HG03064 (cell line): ENCODE data around the gene INPP4B.

Source experiments
- ATAC-seq: cut with Tn5 transposase; IDR thresholded peaks from one replicate; pipeline ENCODE4 v1.9.1; 2021; ENCODE audit warnings: low read depth; ENCODE audit not compliant: unreplicated experiment

Gene INPP4B

GRCh38 chr4:142846108-142846728 lies at the start of gene INPP4B:
Gene INPP4B, minus strand, starts transcription at chr4:142846301.
- peak; percentile 19 for ATAC-seq

DNA sequence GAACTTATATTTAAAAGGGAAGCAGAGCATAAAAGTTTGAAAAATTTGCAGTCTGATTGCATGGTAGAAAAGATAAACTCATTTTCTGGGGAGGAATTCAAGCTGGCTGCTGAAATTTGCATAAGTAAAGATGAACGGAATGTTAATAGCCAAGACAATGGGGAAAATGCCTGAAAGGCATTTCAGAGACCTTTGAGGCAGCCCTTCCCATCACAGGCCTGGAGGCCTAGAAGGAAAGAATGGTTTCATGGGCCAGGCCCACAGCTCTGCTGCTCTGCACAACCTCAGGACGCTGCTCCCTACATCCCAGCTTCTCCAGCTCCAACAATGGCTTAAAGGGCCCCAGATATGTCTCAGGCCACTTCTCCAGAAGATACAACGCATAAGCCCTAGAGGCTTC lies 46.9 kb upstream of the INPP4B start:
- ATAC-seq: no peak

DNA sequence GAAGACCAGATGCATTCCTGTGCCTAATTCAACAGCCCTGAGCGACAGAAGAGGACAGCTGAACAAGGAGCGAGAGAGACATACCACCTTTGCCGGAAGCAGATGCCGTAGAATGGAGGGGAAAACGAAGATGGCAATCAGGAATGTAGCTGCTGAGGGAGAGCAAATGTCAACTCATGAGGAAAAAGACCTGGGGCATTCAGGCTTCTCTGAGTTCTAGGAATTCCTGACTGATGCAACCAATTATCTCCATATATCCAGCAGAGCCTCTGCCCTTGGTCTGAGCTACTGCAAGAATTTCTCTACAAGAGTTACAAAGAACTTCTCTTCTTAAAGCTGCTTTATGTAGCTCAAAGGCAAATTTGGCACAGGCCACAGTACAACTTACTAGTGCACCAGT lies 40.5 kb upstream of the INPP4B start:
- no peak for ATAC-seq

DNA sequence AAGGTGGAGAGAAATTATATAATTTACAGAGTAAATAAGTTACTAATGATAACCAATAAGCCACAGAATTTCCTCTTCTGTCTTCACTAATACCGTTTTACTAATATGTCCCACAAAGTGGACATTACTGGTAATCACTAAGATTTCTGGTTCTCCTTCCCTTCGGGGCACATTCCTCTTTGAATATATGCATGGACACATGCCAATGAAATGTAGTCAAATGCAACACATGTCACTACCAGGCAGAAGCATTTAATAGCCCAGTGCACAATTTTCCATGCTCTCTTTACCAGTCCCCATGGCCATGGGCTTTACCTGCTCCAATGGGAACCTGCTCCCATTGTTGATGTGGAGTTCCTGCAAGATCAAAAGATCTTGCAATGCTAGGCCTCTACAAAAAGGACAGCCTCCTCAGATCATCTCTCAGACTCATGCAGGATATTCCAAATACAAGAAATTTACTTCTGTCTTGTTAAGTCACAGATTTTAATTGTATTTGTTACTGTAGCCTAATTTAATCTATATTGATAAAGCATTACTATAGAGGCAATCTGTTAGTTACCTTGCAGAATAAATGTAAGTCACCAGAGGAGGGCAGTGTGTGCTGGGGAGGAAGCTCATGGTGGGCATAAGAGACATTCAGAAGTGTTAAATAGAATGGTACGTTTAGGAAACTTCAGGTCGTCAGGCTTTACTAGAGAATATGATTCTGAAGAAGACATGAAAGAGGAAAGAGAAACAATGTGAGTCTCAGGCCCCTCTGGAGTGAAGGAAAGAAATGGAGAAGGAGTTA lies 37.1 kb upstream of the INPP4B start:
- ATAC-seq: no peak

- ATAC-seq: no peak
These were observed 36.1 kb upstream of the INPP4B start for GRCh38 chr4:142882159-142882558.

DNA sequence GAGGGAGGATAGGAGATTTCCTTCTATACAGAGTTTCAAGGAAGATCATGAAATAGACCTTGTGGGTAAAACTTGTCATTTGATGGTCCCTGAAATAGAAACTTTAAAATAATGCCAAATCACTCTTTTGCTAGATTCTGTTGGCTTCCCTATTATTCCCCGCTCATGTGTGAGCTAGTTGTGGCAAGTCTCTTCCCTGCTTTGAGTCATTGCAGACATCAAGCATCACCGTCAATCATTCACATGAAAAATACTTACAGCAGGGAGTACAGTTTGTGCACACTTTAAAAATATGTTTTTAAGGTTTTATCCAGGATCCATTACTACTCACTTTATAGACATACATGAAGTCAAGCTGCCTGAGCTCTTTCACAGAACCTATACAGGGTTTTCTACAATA lies 35.2 kb upstream of the INPP4B start:
- no peak for ATAC-seq

GRCh38 chr4:142875117-142875516 lies 29.0 kb upstream of the INPP4B start:
- no peak for ATAC-seq

- ATAC-seq: no peak
These were observed 28.6 kb upstream of the INPP4B start for GRCh38 chr4:142874684-142875083.

DNA sequence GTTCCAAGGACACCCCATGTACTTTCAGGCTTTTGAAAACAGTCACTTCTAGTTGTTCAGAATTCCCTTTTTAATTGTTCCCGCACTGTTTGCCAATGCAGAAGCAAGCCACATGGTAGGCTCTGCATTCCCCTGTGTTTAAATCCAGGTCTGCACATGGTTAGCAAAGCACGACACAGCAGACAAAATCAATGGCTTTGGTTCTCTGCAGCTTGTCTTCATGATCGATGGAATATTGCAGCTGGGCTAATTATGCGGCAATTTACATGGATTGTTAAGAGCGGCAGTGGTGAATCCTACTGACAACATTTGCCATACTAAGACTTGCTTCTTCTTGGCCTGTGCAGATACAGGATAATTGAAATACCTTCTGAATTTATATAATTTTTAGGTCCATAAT lies 20.6 kb upstream of the INPP4B start:
- ATAC-seq: no peak

DNA sequence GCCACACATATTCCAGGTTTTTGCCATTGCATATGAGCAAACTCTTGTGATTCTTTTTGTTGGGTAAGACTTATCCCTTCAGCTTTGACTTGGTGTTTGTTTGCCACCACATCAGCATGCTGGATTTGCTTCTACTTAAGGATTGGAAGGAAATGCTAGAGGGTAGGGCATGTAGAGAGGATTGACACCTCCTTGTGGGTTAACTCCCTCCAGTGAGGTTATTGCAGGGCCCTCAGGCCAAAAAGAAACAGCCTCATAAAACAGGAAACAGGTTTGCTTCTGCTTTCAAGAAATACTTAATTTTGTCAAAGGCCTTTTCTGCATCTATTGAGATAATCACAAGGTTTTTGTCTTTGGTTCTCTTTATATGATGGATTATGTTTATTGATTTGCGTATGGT lies 15.2 kb upstream of the INPP4B start:
- no peak for ATAC-seq

- no peak for ATAC-seq
These were observed 12.9 kb upstream of the INPP4B start for GRCh38 chr4:142858965-142859364.

DNA sequence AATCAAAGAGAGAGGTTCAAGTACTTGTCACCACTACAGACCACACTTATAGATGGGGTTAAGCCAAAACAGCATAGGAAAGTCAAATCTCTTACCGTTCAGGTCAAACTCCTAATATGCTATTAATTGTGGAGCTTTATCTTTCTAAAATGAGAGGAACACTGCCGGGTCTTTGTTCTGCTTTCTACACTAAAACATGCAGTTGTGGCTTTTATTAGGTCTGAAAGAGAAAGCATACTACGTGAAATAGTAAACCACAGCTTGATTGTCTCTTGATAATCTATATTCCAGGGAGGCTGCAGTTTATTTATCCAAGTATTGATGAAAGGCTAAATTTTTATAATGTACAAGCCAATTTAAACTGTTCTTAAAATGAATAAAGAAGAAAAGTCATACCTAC lies 12.3 kb upstream of the INPP4B start:
- no peak for ATAC-seq

DNA sequence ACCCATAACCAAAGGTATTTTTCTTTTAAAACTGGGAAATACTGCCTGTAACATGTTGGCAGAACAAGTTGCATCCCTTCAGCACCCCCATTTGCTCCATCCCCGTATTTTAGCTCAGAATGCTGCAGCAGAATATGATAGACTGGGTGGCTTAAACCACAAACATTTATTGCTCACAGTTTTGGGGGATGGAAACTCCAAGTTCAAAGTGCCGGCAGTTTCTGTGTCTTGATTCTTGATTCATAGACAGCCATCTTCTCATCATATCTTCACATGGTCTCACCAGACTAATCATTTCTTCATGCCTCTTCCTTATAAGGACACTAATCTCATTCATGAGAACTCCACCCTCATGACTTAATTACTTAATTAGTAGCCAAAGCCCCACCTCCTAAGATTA lies 10.5 kb upstream of the INPP4B start:
- ATAC-seq: no peak

- no peak for ATAC-seq
These were observed 4.4 kb upstream of the INPP4B start for GRCh38 chr4:142850478-142850877.

DNA sequence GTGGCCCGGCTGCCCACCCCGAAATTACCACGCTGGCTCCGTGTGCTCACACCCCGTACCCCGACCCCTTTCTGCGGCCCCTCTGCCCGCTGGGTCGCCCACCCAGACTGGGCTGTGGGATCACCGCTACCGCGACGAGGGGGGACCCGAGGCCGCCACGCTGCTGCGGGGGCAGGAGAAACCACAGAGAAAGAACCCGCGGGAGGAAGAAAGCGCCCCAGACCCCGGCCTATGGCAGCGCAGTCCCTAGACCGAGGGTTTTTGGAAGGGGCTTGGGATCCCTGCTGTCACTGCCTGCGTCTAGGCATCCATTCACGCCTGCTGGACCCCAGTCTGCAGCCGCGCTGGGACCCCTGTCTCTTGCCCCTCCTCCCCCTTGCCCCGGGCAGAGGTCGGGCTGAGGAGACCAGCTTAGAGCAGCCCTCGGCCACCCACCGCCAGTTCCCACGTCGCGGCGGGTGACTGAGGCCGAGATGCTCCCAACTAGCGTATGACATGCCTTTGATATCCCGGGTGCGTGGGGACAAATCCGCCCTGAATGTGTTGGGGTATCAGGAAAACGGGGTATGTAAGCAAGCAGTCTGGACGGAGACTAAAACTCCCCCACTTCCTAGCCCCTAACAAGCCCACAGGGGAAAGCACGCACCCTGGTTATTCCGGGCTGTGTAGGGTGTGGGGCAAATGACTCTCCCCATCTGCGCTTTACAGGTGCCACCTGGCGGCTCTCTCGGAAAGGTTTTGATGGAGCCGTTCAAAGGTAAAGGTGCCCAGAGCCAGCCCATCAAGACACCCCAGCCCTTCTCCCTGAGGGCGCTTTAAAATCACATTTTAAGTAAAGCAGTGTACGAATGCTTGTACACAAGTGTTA lies 862 bp upstream of the INPP4B start:
- ATAC-seq: peak; percentile 64

DNA sequence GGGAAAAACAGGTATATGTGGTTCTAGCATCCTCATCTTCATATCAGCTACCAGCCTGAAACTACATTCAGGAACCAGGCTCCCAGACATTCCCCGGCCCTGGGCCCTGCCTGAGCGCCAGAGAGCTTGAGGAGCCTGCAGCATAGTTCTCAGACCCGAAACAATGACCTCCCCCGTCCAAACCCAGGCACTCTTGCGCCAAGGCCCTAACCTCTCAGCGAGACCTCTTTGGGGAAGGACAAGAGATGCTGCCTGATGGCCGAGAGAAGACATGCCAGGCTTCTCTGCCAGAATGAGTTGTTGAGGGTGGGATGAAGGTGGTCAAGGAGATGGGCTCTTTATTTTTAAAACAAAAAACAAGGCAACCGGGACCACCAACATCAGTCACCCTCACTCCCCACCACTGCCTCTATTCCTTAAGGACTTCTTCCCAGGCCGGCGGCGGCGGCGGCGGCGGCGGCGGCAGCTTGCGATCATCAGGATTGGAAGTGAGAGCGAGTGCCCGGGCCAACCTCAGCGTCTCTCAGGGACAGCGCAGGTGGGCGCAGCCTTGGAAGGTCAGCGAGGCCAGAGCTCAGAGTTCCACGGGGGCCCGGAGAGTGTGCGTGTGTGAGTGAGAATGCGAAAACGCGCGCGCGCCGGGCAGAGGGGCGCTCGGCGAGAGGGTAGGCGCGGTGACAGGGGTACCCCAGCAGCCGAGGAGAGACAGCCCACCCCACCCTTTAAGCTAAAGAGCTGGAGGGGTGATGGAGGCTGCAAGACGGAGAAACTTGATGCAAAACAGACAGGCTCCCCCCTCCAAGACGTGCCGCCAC lies 601 bp downstream of the INPP4B start:
- ATAC-seq: no peak

DNA sequence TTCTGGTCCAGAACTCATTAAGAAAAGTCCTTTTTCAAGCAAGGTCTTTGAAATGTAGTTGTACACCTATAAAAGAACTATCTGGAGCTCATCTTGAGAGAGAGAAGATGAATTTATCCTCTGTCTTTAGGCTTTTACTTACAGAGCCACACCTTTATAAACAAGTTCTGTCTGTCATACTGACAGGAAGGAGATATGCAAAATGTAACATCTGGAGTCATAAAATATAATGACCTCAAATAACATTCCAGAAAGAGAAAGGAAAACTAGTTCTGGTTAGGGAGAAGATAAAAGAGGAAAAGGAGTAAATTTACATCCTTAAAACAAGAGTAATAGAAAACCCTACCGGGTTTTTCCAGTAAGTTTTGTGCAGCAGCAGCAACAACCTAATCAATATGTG lies 1.3 kb downstream of the INPP4B start:
- no peak for ATAC-seq

GRCh38 chr4:142840516-142841123 lies 5.5 kb downstream of the INPP4B start:
- no peak for ATAC-seq

DNA sequence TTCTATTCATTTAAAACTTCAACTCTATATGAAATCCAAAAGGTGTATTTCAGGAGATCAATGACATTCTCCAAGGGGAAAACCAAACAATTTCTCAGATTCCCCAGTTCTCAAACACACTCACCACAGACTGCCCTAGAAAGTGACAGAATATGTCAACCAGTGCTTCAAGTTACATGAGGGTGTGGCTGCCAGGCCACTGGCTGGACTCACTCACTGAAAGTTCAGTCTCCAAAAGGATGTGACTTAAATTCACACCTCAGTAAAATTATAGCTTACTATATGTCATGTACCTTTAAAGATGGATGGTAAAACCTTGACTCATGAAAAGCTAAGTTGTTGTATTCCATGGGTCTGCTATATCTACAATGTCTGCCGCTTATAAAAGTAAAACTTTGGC lies 7.3 kb downstream of the INPP4B start:
- ATAC-seq: no peak

- ATAC-seq: no peak
These were observed 14.1 kb downstream of the INPP4B start for GRCh38 chr4:142832022-142832421.
